HepG2 (cell line): ENCODE measurements around the gene COA7. TPM values are rescaled to one million over a fixed set of nuclear protein-coding genes. Genes with fewer than 3 reads are reported as not detected.
A peak's percentile ranks its signal among the peaks of the same experiment; 100 is the strongest.

Experiments used
- BRD4 ChIP-seq: sonication (generic); formaldehyde crosslinking; IDR thresholded peaks from 2 replicates; pipeline ENCODE4 v1.4.0; 2020; ENCODE audit warnings: missing genetic modification reagents
- MYC ChIP-seq: sonication (generic); formaldehyde crosslinking; IDR thresholded peaks from 2 replicates; pipeline ENCODE4 v1.9.0; 2021; ENCODE audit warnings: missing genetic modification reagents, borderline replicate concordance
- SMARCE1 ChIP-seq: fragments of 450-650 bp; IDR thresholded peaks from 2 replicates; pipeline ENCODE4 v1.6.1; 2017; ENCODE audit warnings: borderline replicate concordance
- SOX13 ChIP-seq, 3 experiments: fragments of 450-650 bp in 1 of 3; sonication (generic) in 1 of 3; formaldehyde crosslinking in 1 of 3; IDR thresholded peaks in 2 of 3; conservative IDR thresholded peaks in 1 of 3; 2 replicates each; pipeline versions ENCODE4 v1.5.0 to v1.6.1; 2016 to 2020; ENCODE audit warnings: antibody characterized with exemption in 1 of 3, mild to moderate bottlenecking in 1 of 3, missing compliant biosample characterization in 1 of 3, missing genetic modification reagents in 1 of 3, moderate library complexity in 1 of 3
- TGIF2 ChIP-seq: IDR thresholded peaks from 2 replicates; pipeline ENCODE4 v1.6.1; 2016; ENCODE audit warnings: control low read depth, missing compliant biosample characterization
- TP53 ChIP-seq: sonication (generic); formaldehyde crosslinking; conservative IDR thresholded peaks from 2 replicates; pipeline ENCODE4 v1.4.0; 2020; ENCODE audit warnings: missing genetic modification reagents
- ZNF501 ChIP-seq: sonication (generic); formaldehyde crosslinking; IDR thresholded peaks from 2 replicates; pipeline ENCODE4 v1.5.1; 2020; ENCODE audit warnings: mild to moderate bottlenecking, moderate library complexity, missing genetic modification reagents
- ZNF563 ChIP-seq: sonication (generic); formaldehyde crosslinking; IDR thresholded peaks from 2 replicates; pipeline ENCODE4 v1.8.0; 2022; ENCODE audit warnings: mild to moderate bottlenecking, moderate library complexity, missing genetic modification reagents
- ZNF614 ChIP-seq: IDR thresholded peaks from 2 replicates; pipeline ENCODE4 v1.6.1; 2018; ENCODE audit warnings: missing biosample characterization, missing genetic modification reagents, inconsistent platforms, borderline replicate concordance
- ZNF703 ChIP-seq: sonication (generic); formaldehyde crosslinking; IDR thresholded peaks from 2 replicates; pipeline ENCODE4 v1.5.1; 2020; ENCODE audit warnings: missing genetic modification reagents, mild to moderate bottlenecking, moderate library complexity, borderline replicate concordance
- ZNF841 ChIP-seq: sonication (generic); formaldehyde crosslinking; IDR thresholded peaks from 2 replicates; pipeline ENCODE4 v1.8.1; 2023; ENCODE audit warnings: missing genetic modification reagents, borderline replicate concordance
- ZSCAN31 ChIP-seq: sonication (generic); formaldehyde crosslinking; IDR thresholded peaks from 2 replicates; pipeline ENCODE4 v1.5.0; 2020; ENCODE audit warnings: low read depth, mild to moderate bottlenecking, missing genetic modification reagents
- polyA plus RNA-seq, 8 experiments: library from polyadenylated mRNA; depleted of rRNA in 3 of 8; stranded (reverse) in 7 of 8; unstranded in 1 of 8; fragments of >200 nt; fragmentation: Illumina TruSeq in 4 of 8; extraction: Trizol in 4 of 8; gene quantifications; 2 replicates each; pipeline versions ENCODE4 v1.2.1 to v1.2.3, GENCODE V29; 2011 to 2016; ENCODE audit warnings: low read depth in 4 of 8, missing spikeins in 1 of 8, mixed read lengths in 1 of 8; ENCODE audit not compliant: insufficient read depth in 1 of 8
- total RNA-seq, 5 experiments: library from RNA; depleted of rRNA; stranded (reverse); fragments of >200 nt; fragmentation: Illumina TruSeq; extraction: Trizol; gene quantifications; 2 replicates each; pipeline ENCODE4 v1.2.3, GENCODE V29; 2016; ENCODE audit warnings: low read depth in 1 of 5
- TF ChIP-seq, protein P1 (sequence below): fragments of 450-650 bp; IDR thresholded peaks from 2 replicates; pipeline ENCODE4 v1.6.1; 2016
- TF ChIP-seq, protein P2 (sequence below): sonication (generic); formaldehyde crosslinking; IDR thresholded peaks from 2 replicates; pipeline ENCODE4 v1.9.0; 2022; ENCODE audit warnings: missing genetic modification reagents, mild to moderate bottlenecking, borderline replicate concordance
- TF ChIP-seq, protein P3 (sequence below): sonication (generic); formaldehyde crosslinking; IDR thresholded peaks from 2 replicates; pipeline ENCODE4 v1.5.0; 2020; ENCODE audit warnings: mild to moderate bottlenecking, missing genetic modification reagents
- TF ChIP-seq, protein P4 (sequence below), 2 experiments: IDR thresholded peaks; 2 replicates each; pipeline ENCODE4 v1.6.1; 2011 to 2012; ENCODE audit warnings: low read length in 2 of 2, borderline replicate concordance in 1 of 2, low read depth in 1 of 2, mild to moderate bottlenecking in 1 of 2, moderate library complexity in 1 of 2

Gene COA7
- total and polyA plus RNA-seq, 2 of the 13 experiments (the other 11 are each of a cell fraction or from before 2014, with no cell fraction given): 12.3 to 30.4 TPM

DNA sequence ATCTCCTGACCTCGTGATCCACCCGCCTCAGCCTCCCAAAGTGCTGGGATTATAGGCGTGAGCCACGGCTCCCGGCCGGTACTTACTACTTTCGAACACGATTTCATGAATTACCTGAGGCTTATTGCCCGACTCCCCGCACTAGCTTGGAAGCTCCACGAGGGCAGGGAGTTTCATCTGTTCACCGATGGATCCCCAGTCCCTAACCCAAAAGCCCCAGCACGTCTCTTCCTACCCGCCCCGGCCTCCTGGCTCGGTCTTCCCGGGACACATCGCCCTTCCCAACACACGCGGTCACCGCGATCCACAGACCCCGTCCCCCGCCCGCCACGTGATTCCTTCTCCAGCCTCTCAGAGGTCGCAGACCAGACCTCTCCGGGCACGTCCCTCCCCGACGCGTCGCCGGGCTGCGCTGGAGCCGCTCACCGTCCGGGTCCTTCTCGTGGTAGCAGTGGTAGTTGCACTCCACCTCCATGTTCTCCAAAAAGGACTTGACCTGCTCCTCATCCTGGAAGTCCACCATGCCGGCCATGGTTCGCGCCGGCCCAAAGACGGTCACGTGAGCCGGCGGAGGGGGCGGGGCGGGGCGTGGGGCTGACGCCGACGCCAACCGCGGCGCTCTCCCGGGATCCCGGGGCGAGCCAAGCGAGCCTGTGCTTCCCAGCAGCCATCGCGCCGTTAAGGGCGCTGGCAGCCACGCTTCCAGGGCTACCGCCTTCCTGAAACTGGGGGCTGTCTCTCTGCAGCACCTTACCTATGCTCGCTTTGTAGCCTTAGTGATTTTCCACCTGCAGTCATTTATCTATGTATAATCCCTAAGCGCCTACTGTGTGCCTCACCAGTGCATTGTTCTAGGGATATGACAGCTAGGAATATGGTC lies at the start of gene COA7 (continued):
- TF ChIP-seq, protein P1, sequence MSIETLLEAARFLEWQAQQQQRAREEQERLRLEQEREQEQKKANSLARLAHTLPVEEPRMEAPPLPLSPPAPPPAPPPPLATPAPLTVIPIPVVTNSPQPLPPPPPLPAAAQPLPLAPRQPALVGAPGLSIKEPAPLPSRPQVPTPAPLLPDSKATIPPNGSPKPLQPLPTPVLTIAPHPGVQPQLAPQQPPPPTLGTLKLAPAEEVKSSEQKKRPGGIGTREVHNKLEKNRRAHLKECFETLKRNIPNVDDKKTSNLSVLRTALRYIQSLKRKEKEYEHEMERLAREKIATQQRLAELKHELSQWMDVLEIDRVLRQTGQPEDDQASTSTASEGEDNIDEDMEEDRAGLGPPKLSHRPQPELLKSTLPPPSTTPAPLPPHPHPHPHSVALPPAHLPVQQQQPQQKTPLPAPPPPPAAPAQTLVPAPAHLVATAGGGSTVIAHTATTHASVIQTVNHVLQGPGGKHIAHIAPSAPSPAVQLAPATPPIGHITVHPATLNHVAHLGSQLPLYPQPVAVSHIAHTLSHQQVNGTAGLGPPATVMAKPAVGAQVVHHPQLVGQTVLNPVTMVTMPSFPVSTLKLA: peak; percentile 78
- TF ChIP-seq, protein P2, sequence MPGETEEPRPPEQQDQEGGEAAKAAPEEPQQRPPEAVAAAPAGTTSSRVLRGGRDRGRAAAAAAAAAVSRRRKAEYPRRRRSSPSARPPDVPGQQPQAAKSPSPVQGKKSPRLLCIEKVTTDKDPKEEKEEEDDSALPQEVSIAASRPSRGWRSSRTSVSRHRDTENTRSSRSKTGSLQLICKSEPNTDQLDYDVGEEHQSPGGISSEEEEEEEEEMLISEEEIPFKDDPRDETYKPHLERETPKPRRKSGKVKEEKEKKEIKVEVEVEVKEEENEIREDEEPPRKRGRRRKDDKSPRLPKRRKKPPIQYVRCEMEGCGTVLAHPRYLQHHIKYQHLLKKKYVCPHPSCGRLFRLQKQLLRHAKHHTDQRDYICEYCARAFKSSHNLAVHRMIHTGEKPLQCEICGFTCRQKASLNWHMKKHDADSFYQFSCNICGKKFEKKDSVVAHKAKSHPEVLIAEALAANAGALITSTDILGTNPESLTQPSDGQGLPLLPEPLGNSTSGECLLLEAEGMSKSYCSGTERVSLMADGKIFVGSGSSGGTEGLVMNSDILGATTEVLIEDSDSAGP: peak; percentile 91
- TF ChIP-seq, protein P3, sequence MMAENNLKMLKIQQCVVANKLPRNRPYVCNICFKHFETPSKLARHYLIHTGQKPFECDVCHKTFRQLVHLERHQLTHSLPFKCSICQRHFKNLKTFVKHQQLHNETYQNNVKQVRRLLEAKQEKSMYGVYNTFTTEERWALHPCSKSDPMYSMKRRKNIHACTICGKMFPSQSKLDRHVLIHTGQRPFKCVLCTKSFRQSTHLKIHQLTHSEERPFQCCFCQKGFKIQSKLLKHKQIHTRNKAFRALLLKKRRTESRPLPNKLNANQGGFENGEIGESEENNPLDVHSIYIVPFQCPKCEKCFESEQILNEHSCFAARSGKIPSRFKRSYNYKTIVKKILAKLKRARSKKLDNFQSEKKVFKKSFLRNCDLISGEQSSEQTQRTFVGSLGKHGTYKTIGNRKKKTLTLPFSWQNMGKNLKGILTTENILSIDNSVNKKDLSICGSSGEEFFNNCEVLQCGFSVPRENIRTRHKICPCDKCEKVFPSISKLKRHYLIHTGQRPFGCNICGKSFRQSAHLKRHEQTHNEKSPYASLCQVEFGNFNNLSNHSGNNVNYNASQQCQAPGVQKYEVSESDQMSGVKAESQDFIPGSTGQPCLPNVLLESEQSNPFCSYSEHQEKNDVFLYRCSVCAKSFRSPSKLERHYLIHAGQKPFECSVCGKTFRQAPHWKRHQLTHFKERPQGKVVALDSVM (CRISPR knock-in tag): peak; percentile 62; the same call in 1 of the 2 replicates
- peak; percentile 98 for TF ChIP-seq ZSCAN31 (CRISPR knock-in tag)
- TF ChIP-seq ZNF841: peak; percentile 83
- TF ChIP-seq SMARCE1: no peak
- TF ChIP-seq ZNF614 (CRISPR knock-in tag): peak; percentile 19; the same call in 1 of the 2 replicates
- TF ChIP-seq TGIF2 (CRISPR knock-in tag): no peak
- peak; percentile 49; the same call in 1 of the 2 replicates for TF ChIP-seq BRD4 (CRISPR knock-in tag)
- peak; percentile 82 for TF ChIP-seq TP53 (CRISPR knock-in tag)
- TF ChIP-seq ZNF501 (CRISPR knock-in tag): peak; percentile 55; the same call in 1 of the 2 replicates
- no peak for TF ChIP-seq SOX13 (IDR thresholded peaks at IDR 0.05)
- TF ChIP-seq SOX13 (CRISPR knock-in tag; conservative IDR thresholded peaks at IDR 0.05 in 1 of 2, IDR thresholded peaks at IDR 0.05 in 1 of 2): peak in 1 of 2 experiments; percentile 65; a peak in 2 of 4 replicates
- 0 out of 2 replicates have a peak, but pooled peaks have one; percentile 42 for TF ChIP-seq ZNF703 (CRISPR knock-in tag)
- peak; percentile 98 for TF ChIP-seq MYC
- TF ChIP-seq, protein P4, sequence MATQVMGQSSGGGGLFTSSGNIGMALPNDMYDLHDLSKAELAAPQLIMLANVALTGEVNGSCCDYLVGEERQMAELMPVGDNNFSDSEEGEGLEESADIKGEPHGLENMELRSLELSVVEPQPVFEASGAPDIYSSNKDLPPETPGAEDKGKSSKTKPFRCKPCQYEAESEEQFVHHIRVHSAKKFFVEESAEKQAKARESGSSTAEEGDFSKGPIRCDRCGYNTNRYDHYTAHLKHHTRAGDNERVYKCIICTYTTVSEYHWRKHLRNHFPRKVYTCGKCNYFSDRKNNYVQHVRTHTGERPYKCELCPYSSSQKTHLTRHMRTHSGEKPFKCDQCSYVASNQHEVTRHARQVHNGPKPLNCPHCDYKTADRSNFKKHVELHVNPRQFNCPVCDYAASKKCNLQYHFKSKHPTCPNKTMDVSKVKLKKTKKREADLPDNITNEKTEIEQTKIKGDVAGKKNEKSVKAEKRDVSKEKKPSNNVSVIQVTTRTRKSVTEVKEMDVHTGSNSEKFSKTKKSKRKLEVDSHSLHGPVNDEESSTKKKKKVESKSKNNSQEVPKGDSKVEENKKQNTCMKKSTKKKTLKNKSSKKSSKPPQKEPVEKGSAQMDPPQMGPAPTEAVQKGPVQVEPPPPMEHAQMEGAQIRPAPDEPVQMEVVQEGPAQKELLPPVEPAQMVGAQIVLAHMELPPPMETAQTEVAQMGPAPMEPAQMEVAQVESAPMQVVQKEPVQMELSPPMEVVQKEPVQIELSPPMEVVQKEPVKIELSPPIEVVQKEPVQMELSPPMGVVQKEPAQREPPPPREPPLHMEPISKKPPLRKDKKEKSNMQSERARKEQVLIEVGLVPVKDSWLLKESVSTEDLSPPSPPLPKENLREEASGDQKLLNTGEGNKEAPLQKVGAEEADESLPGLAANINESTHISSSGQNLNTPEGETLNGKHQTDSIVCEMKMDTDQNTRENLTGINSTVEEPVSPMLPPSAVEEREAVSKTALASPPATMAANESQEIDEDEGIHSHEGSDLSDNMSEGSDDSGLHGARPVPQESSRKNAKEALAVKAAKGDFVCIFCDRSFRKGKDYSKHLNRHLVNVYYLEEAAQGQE (IDR thresholded peaks at IDR 0.05; ENCODE audit: borderline replicate concordance in 1 of 2, low read depth in 1 of 2, low read length in 2 of 2): 0 out of 4 replicates have a peak, but pooled peaks of 1 of the 2 experiments have one; percentile 10
- TF ChIP-seq ZNF563 (CRISPR knock-in tag): peak; percentile 70; the same call in 1 of the 2 replicates
